RWPE2 (cell line): ENCODE data around the gene RIMOC1.

Experiments used
- ATAC-seq: fragments of 200-7000 bp; cut with Tn5 transposase; 3 replicates; pipeline ENCODE4 v1.9.1; 2021; ENCODE audit warnings: low read depth
- DNase-seq: peaks from one replicate; pipeline ENCODE4 v3.0.0-alpha.2; 2020; ENCODE audit warnings: low spot score
- H3K27ac ChIP-seq: fragments of 450-650 bp; 2 replicates; pipeline ENCODE4 v1.5.1; 2017; ENCODE audit warnings: mild to moderate bottlenecking; ENCODE audit not compliant: poor library complexity, severe bottlenecking
- H3K27me3 ChIP-seq: fragments of 250-450 bp; sonication (Bioruptor Pico); 2 replicates; pipeline ENCODE4 v1.5.1; 2021; ENCODE audit warnings: mild to moderate bottlenecking, moderate library complexity; ENCODE audit not compliant: insufficient read depth, poor library complexity, severe bottlenecking
- H3K36me3 ChIP-seq: fragments of 250-450 bp; sonication (Bioruptor Pico); 2 replicates; pipeline ENCODE4 v1.5.1; 2020; ENCODE audit warnings: low read depth, mild to moderate bottlenecking, moderate library complexity
- H3K4me1 ChIP-seq: fragments of 250-450 bp; sonication (Bioruptor Pico); 2 replicates; pipeline ENCODE4 v1.5.1; 2021; ENCODE audit warnings: mild to moderate bottlenecking, moderate library complexity; ENCODE audit not compliant: insufficient read depth, poor library complexity, severe bottlenecking
- H3K4me3 ChIP-seq: fragments of 250-450 bp; sonication (Bioruptor Pico); 2 replicates; pipeline ENCODE4 v1.5.1; 2021; ENCODE audit warnings: mild to moderate bottlenecking, moderate library complexity; ENCODE audit not compliant: severe bottlenecking
- H3K9me3 ChIP-seq: fragments of 250-450 bp; sonication (Bioruptor Pico); 2 replicates; pipeline ENCODE4 v1.5.1; 2021; ENCODE audit warnings: mild to moderate bottlenecking, moderate library complexity; ENCODE audit not compliant: severe bottlenecking
- CTCF ChIP-seq: fragments of 450-650 bp; IDR thresholded peaks from one replicate; pipeline ENCODE4 v1.5.1; 2017; ENCODE audit warnings: mild to moderate bottlenecking, moderate library complexity; ENCODE audit not compliant: poor library complexity, severe bottlenecking

The RIMOC1 gene

GRCh38 chr5:41871852-41872251 is 32.3 kb upstream of the RIMOC1 start:
- ATAC-seq (no peak), DNase-seq (no peak)
- H3K4me3 ChIP-seq: no peak overlapping the region
- H3K27ac ChIP-seq: no peak overlapping the region
- no peak for TF ChIP-seq CTCF
- no peaks in the 10 kb centered on the region; the same call in 1 of the 2 replicates for H3K36me3 ChIP-seq
- H3K27me3 ChIP-seq: no peaks in the 10 kb centered on the region
- no peaks in the 10 kb centered on the region for H3K9me3 ChIP-seq
- H3K4me1 ChIP-seq: no peaks in the 10 kb centered on the region

- TF ChIP-seq CTCF: no peak
- Histone ChIP-seq H3K4me3 (no peak overlapping the region), H3K36me3 (no peaks in the 10 kb centered on the region), H3K27me3 (peaks cover 3% of the 10 kb centered on the region), H3K27ac (no peak overlapping the region), H3K4me1 (no peaks in the 10 kb centered on the region), H3K9me3 (no peaks in the 10 kb centered on the region)
- ATAC-seq: no peak
- DNase-seq: no peak
These were observed 29.6 kb upstream of the RIMOC1 start for GRCh38 chr5:41874512-41875060.

GRCh38 chr5:41875121-41875520 is 29.0 kb upstream of the RIMOC1 start:
- no peak for TF ChIP-seq CTCF
- ATAC-seq (no peak), DNase-seq (no peak)
- Histone ChIP-seq H3K4me3 (no peak overlapping the region), H3K27me3 (peaks cover 3% of the 10 kb centered on the region), H3K27ac (no peak overlapping the region), H3K9me3 (no peaks in the 10 kb centered on the region), H3K4me1 (no peaks in the 10 kb centered on the region), H3K36me3 (no peaks in the 10 kb centered on the region)

GRCh38 chr5:41876678-41877077 is 27.5 kb upstream of the RIMOC1 start:
- no peaks in the 10 kb centered on the region for H3K4me1 ChIP-seq
- no peak overlapping the region for H3K27ac ChIP-seq
- ATAC-seq (no peak), DNase-seq (no peak)
- no peak overlapping the region for H3K4me3 ChIP-seq
- H3K27me3 ChIP-seq: peaks cover 3% of the 10 kb centered on the region
- H3K9me3 ChIP-seq: no peaks in the 10 kb centered on the region
- no peaks in the 10 kb centered on the region for H3K36me3 ChIP-seq
- no peak for TF ChIP-seq CTCF

- Histone ChIP-seq H3K27ac (no peak overlapping the region), H3K4me1 (no peaks in the 10 kb centered on the region), H3K36me3 (no peaks in the 10 kb centered on the region), H3K9me3 (no peaks in the 10 kb centered on the region), H3K4me3 (no peak overlapping the region), H3K27me3 (peaks cover 3% of the 10 kb centered on the region)
- no peak for TF ChIP-seq CTCF
- no peak for ATAC-seq
- no peak for DNase-seq
These were observed 26.7 kb upstream of the RIMOC1 start for GRCh38 chr5:41877408-41877807.
